ENCODE results near the gene POLE2.

Gene POLE2

DNA sequence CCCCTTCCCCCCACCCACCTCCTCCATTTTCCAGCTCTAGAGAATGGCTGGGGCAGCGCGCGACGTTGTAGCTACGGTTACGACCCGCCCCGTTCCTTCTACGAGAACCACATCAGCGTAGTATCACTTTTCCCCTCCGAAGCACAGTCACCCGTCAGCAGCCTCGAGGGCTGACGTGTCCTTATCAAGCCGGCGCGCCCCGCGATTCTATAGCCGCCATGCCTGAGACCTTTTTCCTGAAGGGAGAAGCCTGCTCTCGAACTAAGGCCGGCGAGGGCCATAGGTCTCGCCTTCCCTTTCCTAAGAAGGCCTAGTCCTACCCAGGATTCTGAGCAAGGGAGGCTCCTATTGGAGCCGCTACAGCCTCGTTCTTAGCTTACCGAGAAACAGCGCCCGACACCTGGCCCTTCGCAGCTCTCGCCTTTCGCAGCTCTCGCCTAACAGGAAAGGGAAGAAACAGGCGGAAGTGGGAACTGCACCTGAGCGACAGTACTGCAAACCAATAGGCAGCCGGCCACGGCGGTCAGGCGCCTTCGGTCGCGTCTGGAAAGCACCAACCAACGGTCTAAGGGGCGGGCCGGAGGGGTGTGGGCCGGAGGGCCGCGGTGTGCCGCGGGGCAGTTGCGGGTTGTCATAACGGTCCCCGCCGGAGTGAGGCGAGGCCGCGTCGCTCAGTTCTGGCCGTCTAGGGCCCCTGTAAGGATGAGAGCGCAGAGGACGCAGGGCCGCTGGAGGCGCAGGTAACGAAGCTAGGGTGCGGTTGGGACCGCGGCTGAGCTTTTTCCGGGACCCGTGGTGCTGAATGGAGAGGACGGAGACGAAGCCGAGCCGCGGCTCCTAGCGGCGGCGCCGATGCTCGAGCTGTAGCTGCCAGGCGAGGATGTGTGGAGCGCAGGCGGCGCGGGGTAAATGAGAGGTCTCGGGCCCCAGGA lies 67.6 kb downstream of the POLE2 start, which contains the start of the genes MGAT2 and RPL36AL (continued):
- no peak for TF ChIP-seq ZNF274 (IDR thresholded peaks at IDR 0.05; ENCODE audit: low read length)
- TF ChIP-seq ZNF274 (tag by site-specific recombination; IDR thresholded peaks at IDR 0.05; ENCODE audit: borderline replicate concordance): no peak
- TF ChIP-seq YY1 (tag by site-specific recombination; IDR thresholded peaks at IDR 0.05): peak; percentile 47
- no peak for TF ChIP-seq ZNF518A (tag by site-specific recombination; conservative IDR thresholded peaks at IDR 0.05; ENCODE audit: low read depth)
- no peak for TF ChIP-seq SETDB1 (IDR thresholded peaks at IDR 0.05; ENCODE audit: insufficient read length, low read length)
- TF ChIP-seq BCL11A (tag by site-specific recombination; IDR thresholded peaks at IDR 0.05; ENCODE audit: low read depth): peak; percentile 69; the same call in 1 of the 2 replicates
- no peak for TF ChIP-seq ZIC2 (tag by site-specific recombination; IDR thresholded peaks at IDR 0.05)
- TF ChIP-seq ZNF416 (tag by site-specific recombination; IDR thresholded peaks at IDR 0.05): no peak
- no peak for TF ChIP-seq ZNF544 (tag by site-specific recombination; IDR thresholded peaks at IDR 0.05)
- no peak for TF ChIP-seq ZNF169 (tag by site-specific recombination; IDR thresholded peaks at IDR 0.05)
- TF ChIP-seq, protein P1, sequence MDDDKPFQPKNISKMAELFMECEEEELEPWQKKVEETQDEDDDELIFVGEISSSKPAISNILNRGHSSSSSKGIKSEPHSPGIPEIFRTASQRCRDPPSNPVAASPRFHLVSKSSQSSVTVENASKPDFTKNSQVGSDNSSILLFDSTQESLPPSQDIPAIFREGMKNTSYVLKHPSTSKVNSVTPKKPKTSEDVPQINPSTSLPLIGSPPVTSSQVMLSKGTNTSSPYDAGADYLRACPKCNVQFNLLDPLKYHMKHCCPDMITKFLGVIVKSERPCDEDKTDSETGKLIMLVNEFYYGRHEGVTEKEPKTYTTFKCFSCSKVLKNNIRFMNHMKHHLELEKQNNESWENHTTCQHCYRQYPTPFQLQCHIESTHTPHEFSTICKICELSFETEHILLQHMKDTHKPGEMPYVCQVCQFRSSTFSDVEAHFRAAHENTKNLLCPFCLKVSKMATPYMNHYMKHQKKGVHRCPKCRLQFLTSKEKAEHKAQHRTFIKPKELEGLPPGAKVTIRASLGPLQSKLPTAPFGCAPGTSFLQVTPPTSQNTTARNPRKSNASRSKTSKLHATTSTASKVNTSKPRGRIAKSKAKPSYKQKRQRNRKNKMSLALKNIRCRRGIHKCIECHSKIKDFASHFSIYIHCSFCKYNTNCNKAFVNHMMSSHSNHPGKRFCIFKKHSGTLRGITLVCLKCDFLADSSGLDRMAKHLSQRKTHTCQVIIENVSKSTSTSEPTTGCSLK (tag by site-specific recombination; IDR thresholded peaks at IDR 0.05): no peak
- TF ChIP-seq MYNN (tag by site-specific recombination; IDR thresholded peaks at IDR 0.05; ENCODE audit: borderline replicate concordance): no peak
- peak; percentile 79 for TF ChIP-seq PRDM1 (tag by site-specific recombination; IDR thresholded peaks at IDR 0.05)
- TF ChIP-seq ZNF157 (tag by site-specific recombination; IDR thresholded peaks at IDR 0.05): no peak
- TF ChIP-seq, protein P2, sequence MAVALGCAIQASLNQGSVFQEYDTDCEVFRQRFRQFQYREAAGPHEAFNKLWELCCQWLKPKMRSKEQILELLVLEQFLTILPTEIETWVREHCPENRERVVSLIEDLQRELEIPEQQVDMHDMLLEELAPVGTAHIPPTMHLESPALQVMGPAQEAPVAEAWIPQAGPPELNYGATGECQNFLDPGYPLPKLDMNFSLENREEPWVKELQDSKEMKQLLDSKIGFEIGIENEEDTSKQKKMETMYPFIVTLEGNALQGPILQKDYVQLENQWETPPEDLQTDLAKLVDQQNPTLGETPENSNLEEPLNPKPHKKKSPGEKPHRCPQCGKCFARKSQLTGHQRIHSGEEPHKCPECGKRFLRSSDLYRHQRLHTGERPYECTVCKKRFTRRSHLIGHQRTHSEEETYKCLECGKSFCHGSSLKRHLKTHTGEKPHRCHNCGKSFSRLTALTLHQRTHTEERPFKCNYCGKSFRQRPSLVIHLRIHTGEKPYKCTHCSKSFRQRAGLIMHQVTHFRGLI (tag by site-specific recombination; IDR thresholded peaks at IDR 0.05): no peak
- TF ChIP-seq REPIN1 (tag by site-specific recombination; IDR thresholded peaks at IDR 0.05; ENCODE audit: low read depth): no peak
- TF ChIP-seq ZNF600 (tag by site-specific recombination; IDR thresholded peaks at IDR 0.05): peak; percentile 59
- no peak for TF ChIP-seq ZNF707 (tag by site-specific recombination; IDR thresholded peaks at IDR 0.05)
- peak; percentile 18; the same call in 1 of the 2 replicates for TF ChIP-seq ZBTB48 (tag by site-specific recombination; IDR thresholded peaks at IDR 0.05)
- TF ChIP-seq GLIS2 (tag by site-specific recombination; IDR thresholded peaks at IDR 0.05): no peak
- peak; percentile 55 for TF ChIP-seq ZBTB8A (tag by site-specific recombination; IDR thresholded peaks at IDR 0.05)
- no peak; the same call in none of the 2 replicates for TF ChIP-seq KLF17 (tag by site-specific recombination; IDR thresholded peaks at IDR 0.05)
- TF ChIP-seq, protein P3, sequence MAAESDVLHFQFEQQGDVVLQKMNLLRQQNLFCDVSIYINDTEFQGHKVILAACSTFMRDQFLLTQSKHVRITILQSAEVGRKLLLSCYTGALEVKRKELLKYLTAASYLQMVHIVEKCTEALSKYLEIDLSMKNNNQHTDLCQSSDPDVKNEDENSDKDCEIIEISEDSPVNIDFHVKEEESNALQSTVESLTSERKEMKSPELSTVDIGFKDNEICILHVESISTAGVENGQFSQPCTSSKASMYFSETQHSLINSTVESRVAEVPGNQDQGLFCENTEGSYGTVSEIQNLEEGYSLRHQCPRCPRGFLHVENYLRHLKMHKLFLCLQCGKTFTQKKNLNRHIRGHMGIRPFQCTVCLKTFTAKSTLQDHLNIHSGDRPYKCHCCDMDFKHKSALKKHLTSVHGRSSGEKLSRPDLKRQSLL (tag by site-specific recombination; IDR thresholded peaks at IDR 0.05): 0 out of 2 replicates have a peak, but pooled peaks have one; percentile 7
- TF ChIP-seq ZNF433 (tag by site-specific recombination; IDR thresholded peaks at IDR 0.05; ENCODE audit: low read depth): no peak
- no peak for TF ChIP-seq ZNF221 (tag by site-specific recombination; IDR thresholded peaks at IDR 0.05; ENCODE audit: borderline replicate concordance)
- peak; percentile 23; the same call in 1 of the 2 replicates for TF ChIP-seq ZSCAN4 (tag by site-specific recombination; IDR thresholded peaks at IDR 0.05)
- TF ChIP-seq ZNF146 (tag by site-specific recombination; IDR thresholded peaks at IDR 0.05): no peak

Measured in HEK293 (cell line).